HG02970 (cell line): ENCODE measurements around the gene FCAR.
"Not testable (repeated sequence)": the region's sequence is repeated elsewhere in the genome, so short reads cannot be mapped to it uniquely, and the experiment has no call there.

ENCODE experiments used
- ATAC-seq: cut with Tn5 transposase; IDR thresholded peaks from one replicate; pipeline ENCODE4 v1.9.1; 2021; ENCODE audit warnings: mild to moderate bottlenecking, moderate library complexity, moderate number of reproducible peaks; ENCODE audit not compliant: unreplicated experiment, low FRiP score

The FCAR gene

GRCh38 chr19:54939538-54939937, 65.5 kb downstream of the FCAR start:
- not testable (repeated sequence) for ATAC-seq
